ENCODE data around the gene PAGE3. TPM values are rescaled to one million over a fixed set of nuclear protein-coding genes. Genes with fewer than 3 reads are reported as not detected.

PAGE3 gene
- total RNA-seq: not detected

GRCh38 chrX:55264816-55265215, at the start of gene PAGE3:
Gene PAGE3 (minus strand): TSS chrX:55264916. CDS start chrX:55263903, 1,013 bp downstream.

GRCh38 chrX:55220119-55220794, 44.5 kb downstream of the PAGE3 start, which contains the start of gene PAGE5:
Gene PAGE5 (plus strand): TSS chrX:55220346. CDS start chrX:55221383, 1,037 bp downstream.

Other genes with a start within 250 kb of the PAGE3 start
- 60.7 TPM for gene ALAS2, start 233.9 kb downstream of the PAGE3 start, total RNA-seq
- not detected for gene PAGE2B, start 189.9 kb downstream of the PAGE3 start, total RNA-seq
- gene PAGE2, start 175.9 kb downstream of the PAGE3 start, total RNA-seq: not detected
- gene PAGE5, start 44.6 kb downstream of the PAGE3 start, total RNA-seq: not detected
- gene MAGEH1, start 187.2 kb upstream of the PAGE3 start, total RNA-seq: 109 TPM
- 8.1 TPM for gene USP51, start 224.9 kb upstream of the PAGE3 start, total RNA-seq